Measurements from ENCODE around the gene SLC5A10.
"Not testable (repeated sequence)": the region's sequence is repeated elsewhere in the genome, so short reads cannot be mapped to it uniquely, and the experiment has no call there.

The SLC5A10 gene

DNA sequence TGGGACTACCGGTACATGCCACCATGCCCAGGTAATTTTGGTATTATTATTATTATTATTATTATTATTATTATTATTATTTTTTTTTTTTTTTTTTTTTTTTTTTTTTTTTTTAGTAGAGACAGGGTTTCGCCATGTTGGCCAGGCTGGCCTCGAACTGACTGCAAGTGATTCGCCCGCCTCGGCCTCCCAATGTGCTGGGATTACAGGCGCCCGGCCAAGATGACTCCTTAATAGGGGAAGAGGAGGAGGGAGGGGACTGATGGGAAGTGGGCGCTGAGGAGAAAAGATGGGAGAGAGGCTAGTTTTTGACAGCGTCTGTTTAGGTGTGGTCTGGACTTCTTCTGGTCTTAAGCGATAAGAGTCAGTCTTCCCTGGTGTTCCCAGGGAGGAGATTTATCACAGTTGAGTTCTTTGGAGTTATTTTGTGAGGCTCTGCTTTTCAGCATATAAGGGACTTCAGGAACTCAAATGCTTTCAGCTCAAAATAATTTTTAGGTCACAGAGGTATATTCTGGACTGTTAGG, 34.4 kb upstream of the SLC5A10 start:
- TF ChIP-seq, protein P1, sequence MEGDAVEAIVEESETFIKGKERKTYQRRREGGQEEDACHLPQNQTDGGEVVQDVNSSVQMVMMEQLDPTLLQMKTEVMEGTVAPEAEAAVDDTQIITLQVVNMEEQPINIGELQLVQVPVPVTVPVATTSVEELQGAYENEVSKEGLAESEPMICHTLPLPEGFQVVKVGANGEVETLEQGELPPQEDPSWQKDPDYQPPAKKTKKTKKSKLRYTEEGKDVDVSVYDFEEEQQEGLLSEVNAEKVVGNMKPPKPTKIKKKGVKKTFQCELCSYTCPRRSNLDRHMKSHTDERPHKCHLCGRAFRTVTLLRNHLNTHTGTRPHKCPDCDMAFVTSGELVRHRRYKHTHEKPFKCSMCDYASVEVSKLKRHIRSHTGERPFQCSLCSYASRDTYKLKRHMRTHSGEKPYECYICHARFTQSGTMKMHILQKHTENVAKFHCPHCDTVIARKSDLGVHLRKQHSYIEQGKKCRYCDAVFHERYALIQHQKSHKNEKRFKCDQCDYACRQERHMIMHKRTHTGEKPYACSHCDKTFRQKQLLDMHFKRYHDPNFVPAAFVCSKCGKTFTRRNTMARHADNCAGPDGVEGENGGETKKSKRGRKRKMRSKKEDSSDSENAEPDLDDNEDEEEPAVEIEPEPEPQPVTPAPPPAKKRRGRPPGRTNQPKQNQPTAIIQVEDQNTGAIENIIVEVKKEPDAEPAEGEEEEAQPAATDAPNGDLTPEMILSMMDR (conservative IDR thresholded peaks at IDR 0.05): no peak
- no peak for TF ChIP-seq ZFX (IDR thresholded peaks at IDR 0.05)
- no peak overlapping the region for H3K27ac ChIP-seq

DNA sequence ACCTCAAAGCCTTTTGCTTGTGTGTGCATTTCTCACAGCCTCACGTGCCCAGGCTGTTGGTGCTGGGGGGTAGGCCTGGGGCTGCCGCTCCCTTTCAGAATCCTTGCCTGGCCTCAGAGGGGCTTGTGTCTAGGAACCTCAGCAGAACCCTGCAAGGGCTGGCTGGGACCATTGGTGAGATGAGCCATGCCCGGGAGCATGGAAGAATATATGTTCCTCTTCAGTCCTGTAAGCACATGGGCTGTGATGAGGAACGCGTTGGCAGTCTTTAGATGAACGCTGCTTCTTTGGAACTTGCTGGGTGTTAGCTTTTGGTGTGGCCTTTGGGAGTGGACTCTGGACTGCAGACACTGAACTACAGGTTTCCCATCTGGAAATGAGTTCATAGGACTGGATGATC, 32.0 kb upstream of the SLC5A10 start:
- no peak for TF ChIP-seq ZFX (IDR thresholded peaks at IDR 0.05)
- TF ChIP-seq, protein P1 (conservative IDR thresholded peaks at IDR 0.05): no peak
- H3K27ac ChIP-seq: no peak overlapping the region

- TF ChIP-seq, protein P1 (conservative IDR thresholded peaks at IDR 0.05): no peak
- TF ChIP-seq ZFX (IDR thresholded peaks at IDR 0.05): no peak
- H3K27ac ChIP-seq: no peak overlapping the region
Observed at GRCh38 chr17:18920911-18921441, 31.0 kb upstream of the SLC5A10 start.

- TF ChIP-seq, protein P1 (conservative IDR thresholded peaks at IDR 0.05): no peak
- no peak for TF ChIP-seq ZFX (IDR thresholded peaks at IDR 0.05)
- H3K27ac ChIP-seq: no peak overlapping the region
Observed at GRCh38 chr17:18921485-18921884, 30.5 kb upstream of the SLC5A10 start.

DNA sequence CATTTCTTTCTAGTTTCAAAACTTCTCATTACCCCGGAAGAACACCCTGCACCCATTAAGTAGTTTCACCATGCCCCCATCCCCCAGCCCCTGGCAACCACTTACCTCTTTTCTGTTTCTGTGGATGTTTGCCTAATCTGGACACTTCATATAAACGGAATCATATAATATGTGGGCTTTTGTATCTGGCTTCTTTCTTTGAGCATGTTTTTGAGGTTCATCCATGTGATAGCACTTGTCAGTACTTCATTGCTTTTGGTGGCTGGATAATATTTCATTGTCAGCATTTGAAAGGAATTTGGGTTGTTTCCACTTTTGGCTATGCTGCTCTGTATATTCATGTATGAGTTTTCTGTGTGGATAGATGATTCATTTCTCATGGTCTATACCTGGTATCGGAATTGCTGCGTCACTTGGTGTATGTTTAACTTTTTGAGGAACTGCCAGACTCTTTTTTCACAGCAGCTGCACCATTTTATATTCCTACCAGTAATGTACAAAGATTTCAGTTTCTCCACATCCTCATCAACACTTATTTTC, 30.0 kb upstream of the SLC5A10 start:
- H3K27ac ChIP-seq: no peak overlapping the region
- no peak for TF ChIP-seq ZFX (IDR thresholded peaks at IDR 0.05)
- TF ChIP-seq, protein P1 (conservative IDR thresholded peaks at IDR 0.05): no peak

DNA sequence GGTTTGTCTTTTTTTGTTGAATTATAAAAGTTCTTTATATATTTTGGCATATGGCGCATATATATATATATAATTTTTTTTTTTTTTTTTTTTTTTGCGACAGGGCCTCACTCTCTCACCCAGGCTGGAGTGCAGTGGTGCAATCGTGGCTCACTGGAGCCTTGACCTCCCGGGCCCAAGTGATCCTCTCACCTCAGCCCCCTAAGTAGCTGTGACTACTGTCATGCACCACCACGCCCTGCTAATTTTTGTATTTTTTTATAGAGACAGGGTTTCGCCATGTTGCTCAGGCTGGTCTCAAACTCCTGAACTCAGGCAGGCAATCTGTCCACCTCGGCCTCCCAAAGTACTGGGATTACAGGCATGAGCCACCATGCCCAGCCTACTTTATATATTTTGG, 29.4 kb upstream of the SLC5A10 start:
- not testable (repeated sequence) for H3K27ac ChIP-seq

- TF ChIP-seq, protein P1 (conservative IDR thresholded peaks at IDR 0.05): no peak
- no peak for TF ChIP-seq ZFX (IDR thresholded peaks at IDR 0.05)
- no peak overlapping the region for H3K27ac ChIP-seq
Observed at GRCh38 chr17:18925187-18925586, 26.8 kb upstream of the SLC5A10 start.

- TF ChIP-seq ZFX (IDR thresholded peaks at IDR 0.05): no peak
- TF ChIP-seq, protein P1 (conservative IDR thresholded peaks at IDR 0.05): no peak
- no peak overlapping the region for H3K27ac ChIP-seq
Observed at GRCh38 chr17:18928628-18929125, 23.3 kb upstream of the SLC5A10 start.

All from C4-2B (cell line).